ENCODE results near the gene FAM25A.

The FAM25A gene

DNA sequence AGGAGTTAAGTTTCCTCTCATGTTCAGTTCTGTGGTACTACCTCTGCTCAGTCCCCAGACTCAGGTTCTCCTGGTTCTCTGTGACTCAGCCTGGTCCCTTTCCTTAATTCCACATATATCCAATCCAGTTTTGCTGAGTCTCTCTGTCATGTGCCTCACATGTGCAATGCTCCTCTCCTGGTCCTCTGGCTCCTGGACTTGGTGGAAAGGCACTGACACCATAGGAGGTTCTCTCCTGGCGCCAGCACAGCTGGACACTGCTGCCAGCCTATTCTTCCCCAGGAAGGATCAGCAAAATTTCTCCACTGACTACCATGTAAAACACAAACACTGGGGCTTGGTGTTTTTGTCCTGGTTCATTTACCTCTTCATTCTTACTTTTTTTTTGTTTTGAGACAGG, 46.8 kb downstream of the FAM25A start:
- DNase-seq: no peak

GRCh38 chr10:87068281-87068680, 48.2 kb downstream of the FAM25A start:
- DNase-seq: no peak

DNA sequence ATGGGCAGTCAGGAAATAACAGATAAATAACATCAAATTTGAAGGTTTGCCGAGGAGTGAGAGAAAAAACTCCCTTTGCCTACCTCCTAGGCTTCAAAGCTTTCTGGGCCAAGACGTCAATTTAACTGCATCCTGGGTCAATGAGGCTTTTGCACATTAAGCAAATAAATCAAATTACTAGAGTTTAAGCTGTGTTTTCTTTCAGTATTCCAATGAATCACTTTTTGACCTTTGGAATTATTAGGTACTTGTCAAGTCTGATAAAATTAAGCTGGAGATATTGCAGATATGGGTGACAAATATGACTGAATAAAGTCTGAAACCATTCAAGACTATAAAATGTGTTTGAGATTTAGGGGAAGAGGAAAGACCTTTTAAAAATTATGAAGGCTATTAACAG, 52.4 kb downstream of the FAM25A start:
- no peak for DNase-seq
